GM19239 (cell line): ENCODE data around the gene SCAF4.
A peak's percentile ranks its signal among the peaks of the same experiment; 100 is the strongest.

Source experiments
- DNase-seq: peaks from one replicate; pipeline ENCODE4 v3.0.0; 2011; ENCODE audit warnings: low spot score; ENCODE audit not compliant: insufficient read length
- FAIRE-seq: peaks from 2 replicates; lab custom pipeline; 2011; peaks lifted over from hg19 to GRCh38; lab: Jason Lieb, UNC

The SCAF4 gene

DNA sequence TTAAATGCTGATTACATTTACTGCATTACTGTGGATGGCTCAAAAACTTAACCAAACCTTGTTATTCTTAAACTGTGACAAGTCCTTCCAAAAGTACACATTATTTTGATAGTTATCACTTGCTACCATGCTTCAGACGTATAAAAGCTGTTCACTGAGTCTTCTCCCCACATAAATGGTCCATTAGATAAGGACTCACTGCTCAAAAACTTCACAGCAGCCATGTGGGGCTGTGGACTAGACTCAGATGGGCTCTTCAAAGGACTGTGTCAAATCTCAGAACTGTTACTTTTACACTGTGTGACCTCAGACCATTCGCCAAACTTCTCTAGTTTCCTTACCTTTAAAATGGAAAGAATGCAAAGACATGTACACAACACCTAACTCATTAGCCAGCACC, 11.6 kb downstream of the SCAF4 start:
- FAIRE-seq, result no peak
- no peak for DNase-seq

DNA sequence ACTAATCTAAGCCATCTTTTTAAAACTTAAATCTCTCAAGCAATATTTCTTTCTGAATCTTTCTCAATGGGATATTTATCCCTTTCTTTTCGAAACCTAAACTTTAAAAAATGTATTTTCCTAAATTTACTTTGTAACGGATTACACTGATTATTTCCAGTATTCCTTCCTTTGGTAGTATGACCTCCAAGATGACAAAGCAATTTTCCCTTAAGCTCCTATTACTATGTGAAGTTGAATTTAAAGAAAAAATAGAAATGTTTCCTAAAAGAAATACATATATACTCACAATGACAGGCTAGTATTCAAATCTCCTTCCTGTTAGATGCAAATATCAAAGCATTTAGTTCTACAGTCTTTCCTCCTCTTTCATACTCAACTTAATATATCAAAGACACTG, 15.8 kb downstream of the SCAF4 start:
- FAIRE-seq, result no peak
- DNase-seq, result no peak

DNA sequence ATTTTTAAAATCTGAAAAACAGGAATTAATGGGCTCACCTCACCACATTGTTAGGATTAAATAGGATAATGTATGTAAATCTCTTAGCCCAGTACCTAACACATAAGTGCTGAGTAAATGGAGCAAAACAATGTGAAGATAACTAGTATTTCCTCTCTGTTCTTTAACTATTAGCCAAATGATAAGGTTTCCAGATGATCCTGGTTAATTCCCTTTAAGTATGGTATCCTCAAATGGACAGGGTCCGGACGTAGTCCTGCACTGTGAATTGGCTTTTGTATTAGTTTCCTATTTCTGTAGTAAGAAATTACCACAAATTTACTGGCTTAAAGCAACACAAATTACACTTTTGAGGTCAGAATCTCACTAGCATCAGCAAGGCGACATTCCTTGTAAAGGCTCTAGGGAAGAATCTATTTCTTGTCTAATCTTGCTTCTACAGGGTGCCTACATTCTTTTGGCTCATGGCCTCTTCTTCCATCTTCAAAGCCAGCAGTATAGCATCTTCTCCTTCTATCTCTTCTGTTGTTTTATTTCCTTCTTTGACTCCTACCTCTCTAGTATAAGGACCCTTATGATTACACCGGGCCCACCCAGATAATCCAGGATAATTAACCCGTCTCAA, 17.1 kb downstream of the SCAF4 start:
- no peak for FAIRE-seq

DNA sequence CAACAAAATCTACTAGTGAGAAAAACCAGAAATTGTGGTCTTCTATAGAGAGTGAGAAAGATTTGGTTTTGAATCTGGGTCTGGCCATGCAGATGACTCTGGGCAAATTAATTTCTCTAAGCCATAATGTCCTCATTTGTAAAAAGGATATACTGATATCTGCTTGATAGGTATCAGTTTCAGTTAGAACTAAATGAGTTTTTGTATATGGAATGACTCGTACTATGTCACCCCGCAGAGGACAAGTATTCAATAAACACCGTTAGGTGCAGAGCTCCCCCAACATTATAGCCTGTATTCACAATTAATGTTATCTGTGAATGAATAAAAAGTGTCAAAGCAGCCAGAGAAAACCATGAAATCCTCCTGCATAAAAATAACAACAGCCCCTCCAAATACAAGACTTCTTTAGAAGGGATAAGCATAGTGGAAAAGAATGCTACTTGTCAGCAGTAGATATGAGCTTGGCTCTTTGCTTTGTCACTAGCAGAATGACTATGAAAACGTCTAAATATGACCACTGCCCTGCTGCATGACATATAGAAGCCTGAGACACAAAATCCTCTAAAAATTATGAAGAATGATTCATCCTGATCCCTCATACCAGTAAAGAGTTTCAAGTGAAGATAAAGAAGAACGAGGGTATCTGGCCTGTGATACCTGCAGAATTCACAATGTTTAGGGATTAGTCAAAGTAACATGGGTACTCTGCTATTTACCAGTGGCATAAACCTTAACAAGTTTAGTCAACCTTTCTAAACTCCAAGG, 17.8 kb downstream of the SCAF4 start:
- FAIRE-seq (peak; percentile 26), DNase-seq (no peak)

More for the DNA sequence above, 17.1 kb downstream of the SCAF4 start:
- DNase-seq, result no peak

DNA sequence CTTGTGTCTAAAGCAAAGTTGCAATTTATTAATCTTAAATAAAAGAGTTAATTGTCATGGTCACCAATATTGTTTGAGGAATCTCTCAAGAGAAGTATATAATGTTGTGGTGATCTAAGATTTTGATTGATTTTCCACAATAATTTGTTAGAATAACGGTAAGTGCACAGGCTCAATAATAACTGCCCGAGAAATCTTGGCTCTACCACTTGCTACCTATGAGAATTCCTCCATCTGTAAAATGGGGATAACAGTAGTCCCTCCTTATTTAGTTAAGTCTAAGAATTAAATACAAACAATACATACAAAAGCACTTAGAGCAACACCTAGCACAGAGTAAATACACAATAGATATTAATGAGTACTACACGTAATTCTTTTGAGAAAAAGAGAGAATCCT, 18.8 kb downstream of the SCAF4 start:
- no peak for DNase-seq
- FAIRE-seq, result no peak

DNA sequence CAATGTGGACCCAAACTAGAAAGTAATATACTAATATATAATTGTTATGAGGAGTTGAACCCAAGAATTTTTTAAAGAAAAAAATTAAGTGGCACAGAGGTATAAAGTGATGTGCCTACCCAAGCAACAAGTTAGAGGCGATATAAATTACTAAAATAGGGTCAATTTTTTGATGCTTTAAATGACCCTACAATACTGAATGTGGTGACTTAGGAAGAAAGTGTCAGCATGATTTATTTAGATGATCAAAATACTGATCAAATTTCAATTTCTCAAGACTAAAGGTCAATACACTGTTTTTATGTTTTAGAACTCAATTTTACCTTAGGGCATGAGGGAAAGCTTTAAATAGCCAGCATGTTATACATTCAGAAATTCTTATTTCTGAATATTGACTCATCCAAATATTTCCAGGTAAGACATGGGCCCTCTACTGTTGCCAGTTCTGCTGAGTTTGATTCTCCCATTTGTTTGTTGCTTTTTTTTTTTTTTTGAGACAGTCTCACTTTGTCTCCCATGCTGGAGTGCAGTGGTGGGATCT, 20.1 kb downstream of the SCAF4 start:
- FAIRE-seq (no peak), DNase-seq (no peak)

DNA sequence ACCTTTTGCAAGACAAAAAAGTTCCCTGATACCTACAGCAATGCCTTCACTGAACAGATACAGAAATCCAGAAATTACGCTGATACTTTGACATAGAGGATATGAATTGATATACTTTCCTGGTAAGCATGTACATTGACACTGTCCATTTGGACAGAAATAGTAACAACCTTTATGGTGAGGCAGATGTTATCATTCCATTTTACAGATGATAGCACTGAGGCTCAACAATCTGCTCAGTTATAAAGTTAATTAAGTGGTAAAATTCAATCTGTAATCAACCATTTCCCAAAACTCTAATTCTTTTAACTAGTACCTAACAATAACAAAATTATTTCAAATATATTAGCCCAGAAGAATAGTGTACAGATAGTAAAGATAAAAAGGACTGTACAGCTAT, 20.6 kb downstream of the SCAF4 start:
- DNase-seq (no peak), FAIRE-seq (no peak)

DNA sequence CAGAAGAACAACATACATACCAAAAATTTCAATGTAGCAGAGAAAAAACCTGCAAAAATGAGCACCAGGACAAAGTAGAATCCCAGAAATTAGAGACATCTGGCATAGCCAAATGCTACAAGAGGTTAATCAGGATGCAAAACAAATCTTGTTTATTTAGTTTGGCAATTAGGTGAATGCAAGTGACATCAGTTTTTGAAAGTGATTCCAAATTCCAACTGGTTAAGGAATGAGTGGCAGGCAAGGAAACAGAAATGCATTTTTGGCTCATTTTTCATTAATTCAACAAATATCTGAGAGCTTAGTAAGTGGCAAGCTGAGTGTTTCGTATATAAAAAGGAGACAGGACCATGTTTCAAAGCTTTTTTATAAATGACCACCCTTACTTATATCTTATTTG, 21.3 kb downstream of the SCAF4 start:
- DNase-seq (no peak), FAIRE-seq (no peak)

DNA sequence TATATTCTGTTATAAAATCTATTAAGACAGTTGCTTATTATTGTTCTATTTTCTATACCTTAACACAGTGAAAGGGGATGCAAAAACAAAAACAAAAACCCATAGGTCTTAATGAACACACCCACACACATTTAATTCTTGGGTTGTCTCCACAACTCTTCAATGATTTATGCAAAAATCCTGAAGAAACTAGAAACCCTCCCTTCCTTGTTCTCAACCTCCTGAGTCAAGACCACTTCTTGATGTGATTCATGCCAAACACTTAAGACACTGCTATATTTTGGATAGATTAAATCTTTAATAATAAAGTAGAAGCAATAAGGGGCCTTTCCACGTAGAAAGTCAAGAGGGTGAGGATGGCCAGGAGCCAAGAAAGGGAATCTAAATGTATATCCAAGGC, 23.4 kb downstream of the SCAF4 start:
- FAIRE-seq (no peak), DNase-seq (no peak)

DNA sequence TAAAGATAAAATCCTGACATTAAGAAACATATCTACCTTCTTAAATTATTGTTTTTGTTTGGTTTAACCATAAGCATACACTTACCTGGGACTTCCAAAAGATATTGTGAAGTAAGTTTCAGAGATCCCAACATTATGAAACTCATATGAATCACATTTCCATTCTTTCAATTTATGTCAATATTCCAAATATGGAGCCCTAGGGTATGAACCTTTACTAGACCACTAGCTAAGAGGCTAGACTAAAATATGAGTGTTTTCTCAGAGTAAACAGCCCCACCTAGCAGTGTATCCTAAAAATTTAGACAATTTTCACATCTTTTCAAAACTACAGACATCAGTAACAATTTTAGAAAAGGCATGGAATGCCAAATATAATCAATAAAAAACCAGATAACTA, 24.4 kb downstream of the SCAF4 start:
- FAIRE-seq (no peak), DNase-seq (no peak)

DNA sequence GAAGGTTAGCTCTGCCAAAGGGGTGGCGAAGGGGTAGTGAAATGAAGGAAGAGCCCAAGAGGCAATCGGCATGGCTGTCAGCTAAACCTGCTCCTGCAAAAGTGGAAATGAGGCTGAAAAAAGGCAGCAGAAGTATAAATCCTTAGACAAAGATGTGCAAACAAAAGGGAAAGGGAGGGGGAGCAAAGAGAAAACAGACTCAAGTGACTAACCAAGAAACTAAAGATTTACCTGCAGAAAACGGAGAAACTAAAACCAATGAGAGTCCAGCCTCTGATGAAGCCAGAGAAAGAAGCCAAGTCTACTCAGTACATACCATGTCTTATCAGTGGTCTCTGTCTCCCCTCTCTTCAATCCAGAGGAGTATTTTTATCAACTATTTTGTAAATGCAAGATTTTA, 25.4 kb downstream of the SCAF4 start:
- no peak for FAIRE-seq
- no peak for DNase-seq

DNA sequence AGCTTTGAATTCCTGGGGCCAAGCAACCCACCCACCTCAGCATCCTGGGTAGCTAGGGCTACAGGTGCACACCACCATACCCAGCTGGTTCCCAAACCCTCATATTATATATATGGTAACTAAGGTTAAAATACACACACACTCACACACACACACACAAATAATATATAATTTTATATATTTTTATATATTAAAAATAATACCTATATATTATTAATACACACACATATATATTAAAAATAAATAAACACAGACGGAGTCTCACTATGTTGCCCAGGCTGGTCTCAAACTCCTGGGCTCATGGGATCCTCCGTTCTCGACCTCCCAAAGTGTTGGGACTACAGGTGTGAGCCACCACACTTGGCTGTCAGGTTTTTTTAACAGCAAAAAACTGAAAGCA, 31.9 kb downstream of the SCAF4 start:
- DNase-seq, result no peak
- FAIRE-seq, result no peak

DNA sequence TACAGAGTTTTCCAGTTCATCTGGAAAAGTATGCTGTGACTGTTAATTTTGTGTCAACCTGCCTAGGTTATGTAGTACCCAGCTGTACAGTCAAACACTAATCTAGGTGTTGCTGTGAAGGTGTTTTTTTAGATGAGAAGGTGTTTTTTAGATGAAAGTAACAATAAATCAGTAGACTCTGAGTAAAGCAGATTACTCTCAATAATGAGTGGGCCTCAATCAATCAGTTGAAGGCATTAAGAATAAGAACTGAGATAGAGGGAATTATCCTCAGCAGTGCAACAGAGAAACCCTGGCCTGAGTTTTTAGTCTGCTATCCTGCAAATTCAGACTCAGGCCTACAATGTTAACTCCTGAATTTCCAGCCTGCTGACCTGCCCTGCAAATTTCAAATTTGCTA, 33.5 kb downstream of the SCAF4 start:
- DNase-seq, result no peak
- no peak for FAIRE-seq

DNA sequence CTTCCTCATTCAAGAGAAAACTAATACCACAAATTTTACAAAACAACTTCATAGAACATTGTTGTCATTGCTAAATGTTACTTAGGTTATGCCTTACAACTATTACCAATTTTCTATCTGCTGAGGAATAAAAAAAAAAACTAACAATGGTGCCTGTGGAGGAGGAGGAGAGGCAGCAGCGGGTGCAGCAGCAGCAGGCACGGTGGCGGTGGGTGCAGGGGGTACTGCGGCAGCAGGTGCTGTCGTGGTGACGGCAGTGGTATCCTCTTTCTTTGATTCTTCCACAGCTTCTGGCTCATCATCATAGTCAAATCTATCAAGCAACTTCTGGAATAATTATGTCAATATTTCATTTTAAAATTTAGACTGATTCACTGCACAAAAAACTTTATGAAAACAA, 35.5 kb downstream of the SCAF4 start:
- FAIRE-seq (no peak), DNase-seq (no peak)

DNA sequence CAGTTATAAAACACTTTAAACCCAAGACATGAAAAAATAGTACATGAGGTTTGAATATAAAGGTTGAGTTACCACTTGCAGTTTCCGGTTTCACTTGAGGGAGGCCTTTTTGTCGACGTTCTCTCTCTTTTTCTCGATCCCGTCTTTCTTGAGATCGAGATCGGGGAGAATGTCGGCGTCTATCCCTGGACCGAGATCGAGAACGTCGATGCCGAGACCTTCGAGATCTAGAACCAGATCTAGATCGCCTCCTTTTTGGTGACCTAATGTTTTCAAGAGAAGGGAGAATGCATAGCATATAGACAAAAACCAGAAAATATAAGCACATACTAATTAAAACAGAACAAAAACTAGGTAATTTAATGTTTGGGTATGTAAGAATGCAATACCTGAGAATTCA, 38.7 kb downstream of the SCAF4 start:
- FAIRE-seq, result no peak
- DNase-seq, result no peak

DNA sequence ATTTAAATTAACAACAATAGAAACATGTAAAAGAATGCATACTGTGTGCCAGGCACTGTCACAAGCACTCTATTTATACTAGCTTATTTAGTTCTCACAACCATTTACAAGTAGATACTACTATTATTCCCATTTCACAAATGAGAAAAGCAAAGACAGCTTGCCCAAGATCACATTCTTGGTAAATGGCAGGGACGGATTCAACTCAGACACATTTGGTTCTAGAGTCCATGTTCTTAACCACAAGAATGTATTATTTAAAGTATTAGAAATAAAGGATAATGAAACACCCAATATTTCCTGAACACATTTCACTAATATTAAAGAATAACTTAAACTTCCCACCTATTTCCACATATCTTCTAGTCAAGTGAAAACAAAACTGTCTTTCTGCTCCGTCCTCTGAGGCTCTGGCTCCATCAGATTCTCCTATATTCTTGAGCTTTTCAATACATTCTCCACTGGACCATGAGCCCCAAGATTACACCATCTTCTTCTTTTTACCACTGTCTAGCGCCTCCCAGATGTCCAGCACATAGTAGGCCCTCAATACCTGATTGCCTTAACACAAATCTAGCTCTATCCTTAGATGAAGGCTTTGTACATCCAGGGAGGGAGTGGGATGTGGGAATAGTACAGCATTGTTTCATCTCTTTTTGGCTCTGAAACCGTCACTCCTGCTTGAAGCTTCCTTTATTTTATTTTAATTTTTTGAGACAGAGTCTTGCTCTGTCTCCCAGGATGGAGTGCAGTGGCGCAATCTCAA, 43.1 kb downstream of the SCAF4 start:
- DNase-seq, result no peak
- FAIRE-seq, result no peak

DNA sequence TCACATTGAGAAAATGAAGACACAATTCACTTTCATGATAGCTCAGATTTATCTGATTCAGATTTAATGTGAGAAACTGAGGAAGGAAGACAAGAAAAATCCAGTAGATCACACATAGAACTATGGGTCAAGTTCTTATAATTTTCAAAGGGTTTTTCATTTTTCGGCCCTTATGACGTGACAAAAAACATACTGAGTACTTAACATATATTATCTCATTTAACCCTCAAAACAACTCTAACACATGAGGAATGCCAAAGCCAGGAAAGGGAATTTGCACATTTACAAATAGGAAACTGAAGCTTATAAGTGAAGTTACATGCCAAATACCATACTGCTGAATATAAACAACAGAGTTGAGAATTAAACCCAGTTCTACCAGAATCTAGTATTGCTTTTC, 44.8 kb downstream of the SCAF4 start:
- DNase-seq (no peak), FAIRE-seq (no peak)

DNA sequence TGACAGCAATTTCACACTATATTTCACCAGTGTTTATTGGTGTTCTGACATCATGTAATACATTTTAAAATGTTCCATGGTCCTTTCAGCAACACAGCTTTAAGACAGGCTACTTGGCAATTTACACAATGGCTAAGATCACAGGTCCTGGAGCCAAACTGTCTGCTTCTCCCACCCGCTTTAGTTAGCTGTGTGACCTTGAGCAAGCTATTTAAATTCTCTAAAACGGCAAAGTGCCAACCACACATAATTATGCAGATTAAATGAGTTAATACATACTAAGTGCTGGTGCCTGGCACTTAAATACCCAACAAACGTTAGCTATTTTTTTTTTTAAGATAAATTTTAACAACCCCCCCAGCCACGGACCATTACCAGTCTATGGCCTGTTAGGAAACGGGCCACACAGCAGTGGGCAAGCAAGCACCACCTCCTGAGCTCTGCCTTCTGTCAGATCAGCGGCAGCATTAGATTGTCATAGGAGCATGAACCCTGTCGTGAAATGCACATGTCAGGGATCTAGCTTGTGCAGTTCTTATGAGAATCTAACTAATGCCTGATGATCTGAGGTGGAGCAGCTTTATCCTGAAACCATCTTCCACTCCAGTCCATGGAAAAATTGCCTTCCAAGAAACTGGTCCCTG, 45.5 kb downstream of the SCAF4 start:
- FAIRE-seq (no peak), DNase-seq (no peak)

DNA sequence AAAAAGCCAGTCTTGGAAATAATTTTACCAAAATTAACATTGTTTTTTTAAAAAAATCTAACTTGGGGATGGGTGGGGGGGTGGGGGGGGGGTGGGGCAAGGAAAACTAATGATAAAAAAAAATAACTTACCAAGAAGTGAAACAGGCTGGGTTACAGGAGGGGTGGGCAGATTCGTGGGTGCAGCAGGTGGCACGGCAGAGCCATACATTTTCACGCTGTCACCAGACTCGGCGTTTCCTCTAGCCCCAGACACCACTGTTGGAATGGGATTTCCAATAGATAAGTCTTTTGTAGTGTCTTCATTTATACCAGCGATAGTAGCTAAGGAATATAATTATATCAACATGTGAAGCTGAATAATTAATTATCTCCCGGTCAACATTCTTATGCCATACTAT, 47.0 kb downstream of the SCAF4 start:
- DNase-seq, result no peak
- no peak for FAIRE-seq

DNA sequence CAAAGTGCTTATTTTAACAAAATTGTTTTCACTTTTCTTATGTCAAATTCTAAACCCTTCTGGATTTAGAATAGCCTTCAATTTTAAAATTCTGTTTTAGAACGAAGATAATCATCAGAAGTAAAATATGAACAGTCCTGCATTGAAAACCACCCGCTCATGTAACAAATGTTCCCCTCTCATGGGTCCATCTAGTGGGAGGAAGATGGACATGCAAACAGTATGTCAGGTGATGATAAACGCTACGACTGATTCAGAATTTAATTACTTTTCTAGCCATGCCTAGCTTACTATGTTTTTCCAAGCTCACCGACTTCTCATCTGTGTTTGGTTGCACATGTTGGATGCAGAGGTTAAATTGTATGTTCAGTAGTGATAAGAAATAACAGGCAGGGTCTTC, 48.9 kb downstream of the SCAF4 start:
- no peak for FAIRE-seq
- DNase-seq, result no peak

DNA sequence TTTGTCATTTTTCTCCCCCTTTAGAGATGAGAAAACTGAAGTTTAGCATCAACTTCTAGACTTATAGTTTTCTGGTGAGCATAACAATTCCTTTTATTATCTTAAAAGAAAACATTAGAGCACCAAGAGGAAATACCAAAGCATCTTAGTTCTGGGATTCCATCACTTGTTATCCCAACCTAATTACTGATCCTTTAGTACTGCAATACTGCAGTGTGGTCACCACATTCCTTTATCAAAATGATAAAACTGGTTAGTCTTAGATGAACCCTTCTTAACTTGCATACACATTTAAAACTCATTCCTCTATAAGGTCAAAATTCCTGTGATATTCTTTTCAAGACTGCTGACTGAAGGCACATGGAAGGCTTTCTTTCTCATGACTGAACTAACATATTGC, 49.3 kb downstream of the SCAF4 start:
- no peak for DNase-seq
- FAIRE-seq, result no peak
